DMS153 (cell line): Measurements from ENCODE around the gene MTA3.

Source experiments
- DNase-seq: peaks from one replicate; lab custom pipeline; 2025; lab: John Stamatoyannopoulos, UW

Gene MTA3

GRCh38 chr2:42762823-42763804 is 194.7 kb downstream of the MTA3 start:
- DNase-seq: no peak

DNA sequence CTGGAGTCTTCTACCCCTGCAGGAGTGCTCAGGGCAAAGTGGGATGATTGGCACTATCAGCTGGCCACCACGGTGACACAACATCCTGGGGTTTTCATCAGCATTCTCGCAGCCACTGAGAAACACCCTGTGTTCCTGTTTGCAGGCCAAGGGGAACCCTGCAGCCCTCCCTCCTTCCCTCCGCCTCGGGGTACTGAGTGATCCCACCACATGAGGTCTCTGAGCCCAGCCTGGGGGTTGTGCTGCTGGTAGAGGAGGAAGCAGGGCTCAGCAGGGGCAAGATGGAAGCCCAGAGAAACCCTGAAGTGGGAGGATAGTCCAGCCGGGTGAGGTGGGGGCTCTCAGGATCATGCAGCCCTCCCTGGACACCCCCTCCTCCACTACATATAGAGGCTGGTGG is 195.7 kb downstream of the MTA3 start, which contains the start of gene OXER1:
TSS of gene OXER1 (minus strand) at position 40 of the 400 bp plus-strand sequence. CDS start 73 bp downstream, outside the sequence.
- no peak for DNase-seq

DNA sequence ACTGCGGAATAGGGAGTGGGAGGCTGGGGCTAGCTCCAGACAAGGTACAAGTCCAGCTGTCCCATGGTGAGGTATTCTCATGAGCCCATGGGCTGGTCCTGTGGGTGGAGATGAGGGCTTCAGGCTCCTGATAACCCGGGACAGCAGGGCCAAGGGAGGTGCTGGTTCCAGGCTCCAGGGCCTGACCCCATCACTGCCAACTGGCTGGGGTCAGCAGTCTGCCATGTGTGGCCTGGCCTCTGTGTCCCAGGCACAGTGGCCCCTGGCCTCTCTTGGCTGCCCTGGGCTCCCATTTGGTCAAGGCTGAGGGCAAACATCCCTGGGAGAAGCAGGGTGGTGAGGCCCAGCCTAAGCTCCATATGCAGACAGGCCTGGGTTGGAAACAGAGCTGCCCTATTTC is 196.5 kb downstream of the MTA3 start:
- DNase-seq: no peak

DNA sequence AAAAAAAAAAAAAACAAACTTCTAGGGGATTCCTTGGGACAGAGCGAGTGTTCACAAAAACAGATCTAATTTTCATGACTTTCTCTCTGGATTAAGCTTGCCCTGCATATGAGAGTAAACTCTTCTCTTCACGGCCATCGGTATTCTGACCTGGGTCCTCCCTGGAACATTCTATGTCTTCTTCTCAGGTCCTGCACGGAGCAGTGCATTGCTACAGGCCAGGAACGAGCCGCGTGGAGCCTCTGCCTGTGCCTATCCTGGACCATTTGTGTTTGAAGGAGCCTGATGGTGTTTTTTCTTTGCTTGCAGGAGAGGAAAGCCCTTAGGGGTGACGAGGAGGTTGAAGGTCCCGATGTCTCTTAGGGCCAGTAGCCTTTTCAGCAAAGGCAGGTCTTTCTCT is 197.3 kb downstream of the MTA3 start:
- DNase-seq: no peak

DNA sequence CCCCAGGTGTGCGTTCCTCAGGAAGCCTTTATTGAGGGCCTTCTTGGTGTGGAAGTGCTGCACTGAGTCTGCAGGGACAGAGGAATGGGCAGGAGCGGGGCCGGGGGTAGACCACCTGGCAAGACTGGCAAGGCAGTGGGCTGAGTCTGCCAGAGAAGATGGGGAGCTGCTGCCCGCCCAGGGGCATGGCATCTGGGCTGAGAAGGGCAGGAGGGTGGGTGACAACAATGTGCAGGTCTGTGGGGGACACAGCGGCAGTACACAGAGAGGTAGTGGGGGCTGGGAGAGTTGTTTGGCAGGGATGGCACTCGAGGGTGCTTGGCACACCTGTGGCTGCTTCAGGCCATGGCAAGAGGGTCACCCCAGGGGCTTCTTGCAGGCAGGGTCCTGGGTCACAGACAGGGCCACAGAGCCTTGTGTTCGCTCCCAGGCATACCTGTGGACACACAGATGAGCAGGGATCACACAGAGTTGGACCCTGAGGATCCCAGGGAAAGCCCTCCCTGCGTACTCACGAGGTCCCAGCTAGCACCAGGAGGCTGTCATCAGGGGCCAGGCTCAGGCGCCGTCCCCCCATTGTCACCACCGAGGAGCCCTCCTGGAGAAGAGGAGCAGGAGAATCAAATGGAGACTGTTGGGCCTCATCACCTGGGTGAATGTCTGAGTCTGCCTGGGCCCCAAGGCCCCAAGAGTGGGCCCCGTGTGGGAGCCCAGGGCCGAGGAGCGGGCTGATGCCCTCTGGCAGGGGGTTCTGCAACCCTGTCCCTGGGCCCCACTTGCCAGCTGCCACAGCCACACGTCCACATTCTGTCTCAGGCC is 198.9 kb downstream of the MTA3 start:
- DNase-seq: no peak

GRCh38 chr2:42767899-42768705 is 199.7 kb downstream of the MTA3 start:
- no peak for DNase-seq

- DNase-seq: no peak
Observed at GRCh38 chr2:42768706-42769256, 200.3 kb downstream of the MTA3 start.

GRCh38 chr2:42769583-42770287 is 201.3 kb downstream of the MTA3 start:
- DNase-seq: no peak

DNA sequence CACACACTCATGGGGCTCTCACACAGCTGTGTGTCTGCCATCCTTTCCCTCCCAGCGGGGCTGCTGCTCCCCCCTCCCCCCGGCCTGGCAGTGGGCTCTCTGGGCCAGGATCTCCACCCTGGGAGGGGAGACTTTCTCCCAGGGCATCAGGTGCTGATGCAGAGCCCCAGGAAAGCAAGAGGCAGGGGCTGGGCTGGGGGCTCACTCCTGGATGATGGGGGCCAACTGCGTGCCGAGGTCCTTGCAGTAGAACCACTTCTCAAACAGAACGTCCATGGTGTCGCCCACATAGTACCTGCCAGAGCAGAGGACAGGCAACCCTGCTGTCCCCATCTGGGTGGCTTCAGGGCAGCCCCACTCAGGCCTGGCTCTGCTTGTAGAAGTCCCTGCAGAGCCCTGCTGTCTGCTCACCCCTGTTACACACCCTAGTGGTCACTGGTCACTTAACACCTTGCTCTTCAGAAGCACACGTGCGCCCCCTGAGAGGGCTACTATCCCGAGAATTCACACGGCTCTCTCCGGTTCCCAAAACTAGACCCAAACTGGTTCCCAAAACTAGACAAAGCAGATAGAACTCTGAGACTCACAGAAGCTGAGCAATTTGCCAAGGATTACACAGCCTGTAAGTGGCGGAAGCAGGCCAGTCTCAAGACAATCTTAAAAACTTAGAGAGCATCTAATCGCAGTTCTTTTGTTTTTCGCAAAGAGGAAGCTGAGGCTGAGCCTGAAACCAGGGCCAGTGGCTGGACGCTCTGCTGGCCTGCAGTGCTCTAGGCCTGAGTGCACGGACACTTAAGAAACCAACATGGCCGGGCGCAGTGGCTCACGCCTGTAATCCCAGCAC is 202.1 kb downstream of the MTA3 start:
- DNase-seq: peak; percentile 41

- DNase-seq: no peak
Observed at GRCh38 chr2:42771546-42772153, 203.2 kb downstream of the MTA3 start.

DNA sequence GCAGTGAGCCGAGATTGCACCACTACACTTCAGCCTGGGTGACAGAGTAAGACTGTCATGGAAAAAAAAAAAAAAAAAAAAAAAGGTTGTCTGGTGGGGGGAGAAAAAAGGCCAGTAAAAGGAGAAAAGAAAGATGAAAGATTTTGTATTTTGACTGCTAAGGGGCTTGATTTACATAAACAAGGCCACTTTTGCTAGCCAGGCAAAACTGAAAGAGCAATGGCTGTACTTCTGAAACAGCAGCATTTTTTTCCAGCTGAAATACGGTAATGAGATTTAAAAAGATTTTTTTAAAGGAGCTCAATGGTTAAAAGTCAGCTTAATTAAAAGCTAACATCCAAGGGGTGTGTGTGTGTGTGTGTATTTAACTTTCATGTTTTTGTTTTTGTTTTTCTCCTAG is 206.8 kb downstream of the MTA3 start:
- no peak for DNase-seq

DNA sequence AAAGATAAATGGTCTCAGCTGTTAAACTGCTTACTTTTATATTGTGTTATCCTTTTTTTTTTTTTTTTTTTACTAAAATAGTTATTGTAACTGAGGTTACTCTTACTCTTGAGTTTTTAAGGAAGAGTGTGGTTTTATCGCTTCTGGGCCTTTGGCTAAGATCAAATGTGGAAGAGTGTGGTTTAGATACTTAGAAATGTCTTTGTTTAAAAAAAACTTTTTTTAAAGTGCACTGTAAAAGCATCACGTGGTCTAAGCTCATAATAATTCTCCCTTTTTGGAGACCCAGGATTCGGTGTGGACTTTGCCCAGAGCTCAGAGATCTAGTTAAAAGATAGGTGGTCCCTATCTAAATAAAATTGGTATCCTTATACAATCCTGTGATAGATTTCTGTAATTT is 207.4 kb downstream of the MTA3 start:
- DNase-seq: no peak

DNA sequence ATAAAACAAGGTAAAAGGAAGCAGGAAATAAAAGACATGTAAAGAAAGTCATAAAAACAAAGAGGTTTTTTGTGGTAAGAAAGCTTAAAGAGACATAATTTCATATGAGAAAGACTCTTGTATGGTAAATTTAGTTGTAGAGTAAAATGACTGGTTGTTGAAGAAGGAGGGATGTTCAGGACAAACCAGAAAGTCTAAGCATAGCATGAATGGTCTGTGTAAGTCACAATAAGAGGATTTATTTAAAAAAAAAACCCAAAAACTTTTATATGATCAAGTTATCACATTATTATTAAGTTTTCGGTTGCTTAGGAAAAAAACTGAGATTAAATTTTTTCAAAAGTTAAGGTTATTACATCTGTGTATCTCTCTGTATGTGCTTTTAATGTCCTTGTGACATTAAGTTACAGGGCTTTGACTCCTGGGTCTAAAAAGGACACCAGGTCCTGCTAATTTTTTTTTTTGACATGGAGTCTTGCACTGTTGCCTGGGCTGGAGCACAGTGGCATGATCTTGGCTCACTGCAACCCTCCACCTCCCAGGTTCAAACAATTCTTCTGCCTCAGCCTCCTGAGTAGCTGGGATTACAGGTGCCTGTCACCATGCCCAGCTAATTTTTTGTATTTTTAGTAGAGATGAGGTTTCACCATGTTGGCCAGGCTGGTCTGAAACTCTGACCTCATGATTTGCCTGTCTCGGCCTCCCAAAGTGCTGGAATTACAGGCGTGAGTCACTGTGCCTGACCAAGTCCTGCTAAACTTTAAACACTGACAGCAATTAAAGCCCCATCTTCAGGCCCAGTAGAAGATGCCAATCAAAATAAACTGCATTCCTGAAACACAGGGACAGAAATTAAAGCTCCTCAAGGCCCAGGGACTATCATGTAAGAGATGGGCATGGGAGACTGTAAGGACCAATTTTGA is 209.7 kb downstream of the MTA3 start:
- DNase-seq: no peak

GRCh38 chr2:42781181-42781580 is 212.7 kb downstream of the MTA3 start:
- no peak for DNase-seq

DNA sequence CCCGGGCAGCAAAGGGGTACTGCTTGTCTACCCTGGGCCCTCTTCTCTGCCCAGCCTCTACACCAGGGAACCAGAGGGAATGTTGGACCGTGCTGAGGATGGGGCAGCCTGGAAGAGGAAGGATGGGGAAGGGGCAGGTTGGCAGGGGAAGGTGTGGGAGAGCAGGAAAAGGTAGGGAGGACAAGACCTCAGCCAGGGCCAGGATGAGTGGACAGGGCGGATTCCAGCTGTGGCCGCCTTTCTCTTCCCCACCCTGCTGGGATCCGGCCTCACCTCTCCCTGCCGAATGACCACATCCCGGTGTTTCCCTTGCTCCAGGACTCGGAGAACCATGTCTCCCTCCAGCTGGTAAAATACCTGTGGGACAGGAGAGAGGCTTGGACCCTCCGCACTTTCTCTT is 215.1 kb downstream of the MTA3 start:
- DNase-seq: no peak

GRCh38 chr2:42784204-42784880 is 215.9 kb downstream of the MTA3 start:
- DNase-seq: no peak

GRCh38 chr2:42786561-42787345 is 218.3 kb downstream of the MTA3 start:
- no peak for DNase-seq
